GM18517 (cell line): ENCODE results near the gene PDZD7.

Source experiments
- ATAC-seq: cut with Tn5 transposase; IDR thresholded peaks from one replicate; pipeline ENCODE4 v1.9.1; 2021; ENCODE audit warnings: mild to moderate bottlenecking, moderate library complexity; ENCODE audit not compliant: unreplicated experiment

Gene PDZD7

GRCh38 chr10:100970076-100970913, 60.6 kb downstream of the PDZD7 start:
- ATAC-seq = no peak

DNA sequence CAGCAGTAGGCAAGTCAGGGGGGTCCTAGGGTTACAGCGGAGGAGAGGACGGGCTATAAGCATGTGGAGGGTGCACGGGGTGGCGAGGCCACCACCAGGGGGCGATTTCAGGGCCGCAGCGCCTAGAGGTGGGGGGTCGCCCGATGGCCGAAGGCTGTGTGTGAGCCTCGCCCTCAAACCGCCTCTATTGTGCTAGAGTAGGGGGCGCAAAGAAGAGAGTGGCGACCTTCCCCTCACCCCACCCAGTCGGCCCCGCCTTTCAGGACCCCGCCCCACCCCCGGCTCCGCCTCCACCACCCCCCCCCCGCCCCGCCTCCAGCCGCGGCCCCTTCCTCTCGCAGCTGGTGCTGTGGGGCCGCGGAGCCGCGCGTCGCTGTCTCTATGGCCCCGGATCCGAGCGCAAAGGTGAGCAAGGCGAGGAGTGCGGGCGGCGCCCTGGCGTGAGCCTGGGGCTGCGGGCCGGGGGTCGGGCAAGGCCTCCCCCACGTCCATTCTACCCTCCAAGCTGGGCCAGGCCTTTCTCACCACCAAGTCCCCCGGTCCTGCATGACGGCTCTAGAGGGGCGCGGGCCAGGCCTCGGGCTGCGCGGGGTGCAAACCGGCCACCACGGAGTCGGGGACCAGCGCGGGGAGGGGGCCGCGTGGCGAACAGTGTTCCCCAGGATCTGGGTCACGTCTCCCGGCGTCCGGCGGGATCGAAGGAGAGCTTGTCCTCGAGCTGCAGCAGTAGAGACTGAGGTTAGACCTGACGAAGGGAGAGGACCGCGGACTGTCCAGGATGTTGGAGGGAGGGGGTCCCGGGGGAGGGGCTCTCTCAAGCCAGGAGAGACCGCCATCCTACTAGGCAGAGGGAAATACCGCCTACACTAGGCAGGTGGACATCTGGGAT, 61.5 kb downstream of the PDZD7 start, which contains the start of gene SEMA4G:
TSS of gene SEMA4G (plus strand) at position 318 of the 889 bp plus-strand sequence. CDS start 3,409 bp downstream, outside the sequence.
- no peak for ATAC-seq

DNA sequence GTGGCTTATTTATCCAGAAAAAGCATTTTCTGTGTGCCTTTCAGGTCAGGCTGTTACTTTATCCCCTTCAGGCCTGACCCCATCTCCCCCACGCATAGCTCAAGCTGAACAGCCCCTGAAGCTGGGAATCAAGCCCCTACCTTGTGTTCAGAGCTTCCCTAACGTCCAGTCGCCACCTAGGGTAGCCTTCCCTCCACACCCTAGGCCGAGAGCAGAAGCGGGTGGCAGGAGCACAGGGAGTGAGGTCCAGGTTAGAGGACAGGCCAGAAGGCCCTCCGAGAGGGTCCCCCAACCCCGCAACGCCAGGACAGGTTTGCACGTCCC, 62.1 kb downstream of the PDZD7 start:
- no peak for ATAC-seq

- ATAC-seq = no peak
These were observed 62.7 kb downstream of the PDZD7 start for GRCh38 chr10:100968062-100968736.

- no peak for ATAC-seq
These were observed 63.6 kb downstream of the PDZD7 start for GRCh38 chr10:100967332-100967731.

DNA sequence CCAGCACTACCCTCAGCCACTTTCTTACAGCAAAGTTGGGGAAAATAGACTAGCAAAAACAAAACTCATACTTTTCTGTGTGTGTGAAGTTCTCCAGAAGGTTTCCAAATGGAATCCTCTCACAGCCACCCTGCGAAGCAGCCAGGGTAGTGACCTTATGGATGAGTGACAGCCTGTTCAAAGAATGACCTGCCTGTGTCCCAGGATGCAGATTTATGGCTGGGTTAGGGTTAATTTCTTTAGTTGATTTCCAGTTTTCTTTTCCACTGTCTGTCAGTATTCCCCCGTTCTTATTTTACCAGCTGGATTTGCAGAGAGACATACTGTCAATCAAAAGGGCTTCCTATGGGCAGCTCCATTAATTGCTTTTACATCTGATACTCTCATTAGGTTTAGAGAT, 64.0 kb downstream of the PDZD7 start:
- no peak for ATAC-seq

DNA sequence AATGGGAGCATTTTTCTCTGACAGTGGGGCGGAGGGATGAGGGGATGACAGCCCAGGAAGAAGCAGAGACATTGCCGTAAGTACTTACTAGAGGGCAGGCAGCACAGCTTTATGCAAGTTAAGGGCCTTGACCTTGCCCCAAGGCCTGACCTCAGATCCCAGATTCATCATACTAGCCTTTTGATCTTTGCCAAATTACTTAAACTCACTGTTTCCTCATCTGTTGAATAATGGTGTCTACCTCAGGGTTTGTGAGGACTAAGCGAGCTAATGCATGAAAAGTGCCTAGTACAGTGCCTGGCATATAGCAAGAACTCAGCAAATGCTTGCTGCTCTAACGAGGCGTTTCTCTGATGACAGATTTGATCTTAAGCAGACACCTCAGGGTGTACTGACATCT, 65.1 kb downstream of the PDZD7 start:
- no peak for ATAC-seq

- ATAC-seq = no peak
These were observed 67.1 kb downstream of the PDZD7 start for GRCh38 chr10:100963826-100964225.

GRCh38 chr10:100962351-100963080, 68.4 kb downstream of the PDZD7 start:
- no peak for ATAC-seq

DNA sequence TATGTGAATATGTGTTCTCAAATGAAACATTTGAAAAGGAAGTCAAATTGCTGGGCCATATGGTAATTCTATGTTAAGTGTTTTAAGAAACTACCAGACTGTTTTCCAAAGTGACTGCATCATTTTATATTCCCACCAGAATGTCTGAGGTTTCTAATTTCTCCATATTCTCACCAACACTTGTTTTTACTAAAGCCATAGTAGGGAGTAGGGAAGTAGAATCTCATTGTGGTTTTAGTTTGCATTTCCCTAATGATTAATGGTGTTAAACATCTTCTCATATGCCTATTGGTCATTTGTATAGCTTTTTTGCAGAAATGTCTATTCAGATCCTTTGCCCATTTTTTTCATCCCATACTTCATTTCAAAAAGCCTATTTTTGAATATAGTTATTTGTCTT, 70.7 kb downstream of the PDZD7 start:
- ATAC-seq = no peak
